H9 (cell line): ENCODE results near the gene TCP11L1. TPM values are rescaled to one million over a fixed set of nuclear protein-coding genes. Genes with fewer than 3 reads are reported as not detected.

Experiments used
- DNase-seq: peaks from one replicate; pipeline ENCODE4 v3.0.0-alpha.2; 2017
- H2AFZ ChIP-seq: one replicate; pipeline ENCODE4 v1.6.1; 2013; ENCODE audit warnings: mild to moderate bottlenecking, low read length, control low read depth, moderate library complexity
- H2AK5ac ChIP-seq: 2 replicates; pipeline ENCODE4 v1.6.1; 2013; ENCODE audit warnings: low read length, control low read depth, mixed read lengths; ENCODE audit not compliant: insufficient read length
- H2BK120ac ChIP-seq: one replicate; pipeline ENCODE4 v1.6.1; 2013; ENCODE audit warnings: low read depth, mild to moderate bottlenecking, low read length, control low read depth, inconsistent platforms; ENCODE audit not compliant: poor library complexity, severe bottlenecking
- H2BK12ac ChIP-seq: 2 replicates; pipeline ENCODE4 v1.6.1; 2013; ENCODE audit warnings: low read length, control low read depth, mixed read lengths, low read depth; ENCODE audit not compliant: insufficient read length
- H2BK15ac ChIP-seq: 2 replicates; pipeline ENCODE4 v1.6.1; 2013; ENCODE audit warnings: low read depth, low read length, control low read depth
- H2BK20ac ChIP-seq: one replicate; pipeline ENCODE4 v1.6.1; 2013; ENCODE audit warnings: low read depth, mild to moderate bottlenecking, low read length, control low read depth, inconsistent platforms; ENCODE audit not compliant: poor library complexity, severe bottlenecking
- H2BK5ac ChIP-seq: 2 replicates; pipeline ENCODE4 v1.6.1; 2013; ENCODE audit warnings: low read length, control low read depth, mixed read lengths; ENCODE audit not compliant: insufficient read length
- H3K14ac ChIP-seq: 2 replicates; pipeline ENCODE4 v1.6.1; 2013; ENCODE audit warnings: low read length, control low read depth; ENCODE audit not compliant: insufficient read depth
- H3K18ac ChIP-seq: 2 replicates; pipeline ENCODE4 v1.6.1; 2013; ENCODE audit warnings: low read depth, mild to moderate bottlenecking, mixed read lengths, low read length, control low read depth; ENCODE audit not compliant: insufficient read length
- H3K23ac ChIP-seq: 2 replicates; pipeline ENCODE4 v1.6.1; 2013; ENCODE audit warnings: low read length, control low read depth, mixed read lengths, low read depth; ENCODE audit not compliant: insufficient read length
- H3K23me2 ChIP-seq: 2 replicates; pipeline ENCODE4 v1.6.1; 2013; ENCODE audit warnings: low read depth, mild to moderate bottlenecking, mixed read lengths, low read length, control low read depth; ENCODE audit not compliant: insufficient read length, poor library complexity, severe bottlenecking
- H3K27ac ChIP-seq: 2 replicates; pipeline ENCODE4 v1.5.1; 2013; ENCODE audit warnings: low read length, control low read depth, mixed read lengths, low read depth; ENCODE audit not compliant: insufficient read length
- H3K27me3 ChIP-seq: 2 replicates; pipeline ENCODE4 v1.6.1; 2013; ENCODE audit warnings: low read length, control low read depth, inconsistent platforms; ENCODE audit not compliant: insufficient read depth
- H3K4ac ChIP-seq: 2 replicates; pipeline ENCODE4 v1.6.1; 2013; ENCODE audit warnings: low read depth, mild to moderate bottlenecking, control low read depth, inconsistent platforms, low read length, moderate library complexity
- H3K4me1 ChIP-seq: 2 replicates; pipeline ENCODE4 v1.6.1; 2013; ENCODE audit warnings: low read length, control low read depth, inconsistent platforms; ENCODE audit not compliant: insufficient read depth
- H3K4me2 ChIP-seq: 2 replicates; pipeline ENCODE4 v1.6.1; 2013; ENCODE audit warnings: low read length, control low read depth, mixed read lengths; ENCODE audit not compliant: insufficient read length, insufficient read depth
- H3K56ac ChIP-seq: 2 replicates; pipeline ENCODE4 v1.6.1; 2013; ENCODE audit warnings: low read depth, mild to moderate bottlenecking, mixed read lengths, low read length, control low read depth; ENCODE audit not compliant: insufficient read length
- H3K79me1 ChIP-seq: 2 replicates; pipeline ENCODE4 v1.6.1; 2013; ENCODE audit warnings: low read depth, mild to moderate bottlenecking, moderate library complexity, low read length, control low read depth, inconsistent platforms; ENCODE audit not compliant: insufficient read depth, poor library complexity, severe bottlenecking
- H3K79me2 ChIP-seq: 2 replicates; pipeline ENCODE4 v1.6.1; 2013; ENCODE audit warnings: low read length, control low read depth, inconsistent platforms; ENCODE audit not compliant: insufficient read depth
- H3K9ac ChIP-seq: 2 replicates; pipeline ENCODE4 v1.6.1; 2013; ENCODE audit warnings: low read length, control low read depth, mixed read lengths; ENCODE audit not compliant: insufficient read length; ENCODE audit errors: extremely low read depth
- H3K9me3 ChIP-seq: one replicate; pipeline ENCODE4 v1.6.1; 2013; ENCODE audit warnings: low read depth, low read length, inconsistent platforms; ENCODE audit not compliant: control insufficient read depth
- H3T11ph ChIP-seq: one replicate; pipeline ENCODE4 v1.6.1; 2013; ENCODE audit warnings: mild to moderate bottlenecking, low read length, control low read depth, inconsistent platforms
- H4K20me1 ChIP-seq: one replicate; pipeline ENCODE4 v1.6.1; 2013; ENCODE audit not compliant: control insufficient read depth, insufficient read length, insufficient read depth
- H4K5ac ChIP-seq: 2 replicates; pipeline ENCODE4 v1.6.1; 2013; ENCODE audit warnings: low read depth, mild to moderate bottlenecking, mixed read lengths, low read length, control low read depth; ENCODE audit not compliant: insufficient read length
- H4K8ac ChIP-seq: replicated peaks from 2 replicates; pipeline ENCODE4 v1.6.1; 2013; ENCODE audit warnings: low read length, control low read depth, mixed read lengths, low read depth; ENCODE audit not compliant: insufficient read length
- H4K91ac ChIP-seq: 2 replicates; pipeline ENCODE4 v1.6.1; 2013; ENCODE audit warnings: low read depth, mild to moderate bottlenecking, moderate library complexity, mixed read lengths, low read length, control low read depth; ENCODE audit not compliant: insufficient read length
- H3K27ac Mint-ChIP-seq, 3 experiments: 2 replicates in 2 of 3; 3 replicates in 1 of 3; pipeline ENCODE4 v1.8.0; 2020 to 2021; ENCODE audit warnings: mixed read lengths in 3 of 3, mild to moderate bottlenecking in 1 of 3, moderate library complexity in 1 of 3
- H3K27me3 Mint-ChIP-seq: 2 replicates; pipeline ENCODE4 v1.8.0; 2021; ENCODE audit warnings: low read depth, mild to moderate bottlenecking, moderate library complexity, mixed read lengths
- H3K36me3 Mint-ChIP-seq, 3 experiments: 2 replicates in 2 of 3; 3 replicates in 1 of 3; pipeline ENCODE4 v1.8.0; 2020 to 2021; ENCODE audit warnings: low read depth in 3 of 3, mixed read lengths in 3 of 3; ENCODE audit not compliant: insufficient read depth in 1 of 3
- H3K4me1 Mint-ChIP-seq, 2 experiments: 2 replicates each; pipeline ENCODE4 v1.8.0; 2020; ENCODE audit warnings: mixed read lengths in 2 of 2
- H3K4me3 Mint-ChIP-seq, 2 experiments: 2 replicates in 1 of 2; 3 replicates in 1 of 2; pipeline ENCODE4 v1.8.0; 2020 to 2021; ENCODE audit warnings: mild to moderate bottlenecking in 2 of 2, mixed read lengths in 2 of 2, moderate library complexity in 1 of 2
- H3K9me3 Mint-ChIP-seq, 2 experiments: 2 replicates in 1 of 2; 3 replicates in 1 of 2; pipeline ENCODE4 v1.8.0; 2020; ENCODE audit warnings: mild to moderate bottlenecking in 2 of 2, mixed read lengths in 2 of 2, moderate library complexity in 1 of 2
- CTCF ChIP-seq: fragments of 200-600 bp; sonication (generic); conservative IDR thresholded peaks from 3 replicates; pipeline ENCODE4 v1.8.0; 2021; ENCODE audit warnings: antibody characterized with exemption, mild to moderate bottlenecking
- WGBS: extraction: QIAGEN DNeasy Blood & Tissue Kit; methylation state at CpG from one replicate; pipeline ENCODE4 v1.1.7; 2013; ENCODE audit warnings: missing lambda C conversion rate, low lambda C conversion rate, mixed read lengths; ENCODE audit not compliant: insufficient read length; ENCODE audit errors: extremely low coverage; 5-methylcytosine and 5-hydroxymethylcytosine counted together
- total RNA-seq: library from RNA; stranded (reverse); gene quantifications from 2 replicates; pipeline ENCODE4 v1.2.1, GENCODE V29; 2021

The TCP11L1 gene
- total RNA-seq, 1 experiment from 2014 or later = 20.3 TPM

- Histone ChIP-seq H4K5ac (no peak overlapping the region), H3K27me3 (no peaks in the 10 kb centered on the region), H2BK120ac (no peak overlapping the region), H3K9me3 (no peaks in the 10 kb centered on the region), H2AK5ac (no peak overlapping the region), H3K27ac (no peak overlapping the region), H3K23me2 (peaks cover 7% of the 10 kb centered on the region), H2BK15ac (no peak overlapping the region), H2BK12ac (no peak overlapping the region), H3K56ac (no peak overlapping the region), H3K9ac (no peak overlapping the region), H3T11ph (no peak overlapping the region), H3K23ac (no peak overlapping the region), H3K14ac (no peak overlapping the region), H4K20me1 (no peaks in the 10 kb centered on the region), H3K4me2 (no peak overlapping the region), H3K79me1 (no peaks in the 10 kb centered on the region), H2BK20ac (no peak overlapping the region), H3K18ac (no peak overlapping the region), H2AFZ (no peak overlapping the region), H3K79me2 (no peaks in the 10 kb centered on the region), H4K91ac (no peak overlapping the region), H4K8ac (no peak overlapping the region), H2BK5ac (no peak overlapping the region), H3K4ac (no peak overlapping the region), H3K4me1 (peaks cover 2% of the 10 kb centered on the region; the same call in 1 of the 2 replicates)
- no CpG with 5 or more reads among the region's 3 CpGs for WGBS
- no peak for TF ChIP-seq CTCF
- H3K36me3 Mint-ChIP-seq = no peaks in the 10 kb centered on the region
- no peaks in the 10 kb centered on the region for H3K9me3 Mint-ChIP-seq
- DNase-seq = no peak
- H3K27me3 Mint-ChIP-seq = peaks cover 27% of the 10 kb centered on the region
- H3K4me3 Mint-ChIP-seq = no peak overlapping the region
- peaks cover 16 to 20% of the 10 kb centered on the region in 2 experiments for H3K4me1 Mint-ChIP-seq
- H3K27ac Mint-ChIP-seq = no peak overlapping the region
These were observed 21.4 kb upstream of the TCP11L1 start for GRCh38 chr11:33017965-33018364.
